Lower leg skin (tissue), 4 donors: ENCODE measurements around the gene BTBD18. TPM values are rescaled to one million over a fixed set of nuclear protein-coding genes. Genes with fewer than 3 reads are reported as not detected.
A peak's percentile ranks its signal among the peaks of the same experiment; 100 is the strongest.
"Not testable (repeated sequence)": the region's sequence is repeated elsewhere in the genome, so short reads cannot be mapped to it uniquely, and the experiment has no call there.

Experiments used
- DNase-seq, 2 donors: peaks; one replicate each; pipeline ENCODE4 v3.0.0-alpha.2; 2019; ENCODE audit warnings: low spot score in 2 of 2
- H3K4me3 ChIP-seq: fragments of 200-600 bp; sonication (generic); 2 replicates; pipeline ENCODE4 v1.5.1; 2017; ENCODE audit warnings: mild to moderate bottlenecking, low read depth; ENCODE audit not compliant: poor library complexity, severe bottlenecking
- POLR2A ChIP-seq, 2 donors: fragments of 450-650 bp; IDR thresholded peaks; one replicate each; pipeline ENCODE4 v1.6.1; 2016 to 2017; ENCODE audit warnings: antibody characterized with exemption in 2 of 2, mild to moderate bottlenecking in 1 of 2, moderate library complexity in 1 of 2
- WGBS, 2 donors: methylation state at CpG; one replicate each; pipeline ENCODE4 v1.1.5; 2018; 5-methylcytosine and 5-hydroxymethylcytosine counted together
- intact Hi-C: fragments of 100-400 bp; cut with DNase I; formaldehyde crosslinking; loops from one replicate; pipeline ENCODE4 v1.15.0; 2023; ENCODE audit warnings: low total_unique reads
- total RNA-seq, 4 donors: library from RNA; depleted of rRNA; stranded (reverse); fragments of >200 nt; gene quantifications; one replicate each; pipeline ENCODE4 v1.1.0, GENCODE V29; 2016
- TF ChIP-seq, protein P1 (sequence below), 3 donors: fragments of 450-650 bp; IDR thresholded peaks; one replicate each; pipeline ENCODE4 v1.5.1; 2016; ENCODE audit warnings: antibody characterized with exemption in 3 of 3, mild to moderate bottlenecking in 3 of 3, moderate library complexity in 2 of 3

BTBD18 gene
- total RNA-seq, 4 donors from 2014 or later: not detected

DNA sequence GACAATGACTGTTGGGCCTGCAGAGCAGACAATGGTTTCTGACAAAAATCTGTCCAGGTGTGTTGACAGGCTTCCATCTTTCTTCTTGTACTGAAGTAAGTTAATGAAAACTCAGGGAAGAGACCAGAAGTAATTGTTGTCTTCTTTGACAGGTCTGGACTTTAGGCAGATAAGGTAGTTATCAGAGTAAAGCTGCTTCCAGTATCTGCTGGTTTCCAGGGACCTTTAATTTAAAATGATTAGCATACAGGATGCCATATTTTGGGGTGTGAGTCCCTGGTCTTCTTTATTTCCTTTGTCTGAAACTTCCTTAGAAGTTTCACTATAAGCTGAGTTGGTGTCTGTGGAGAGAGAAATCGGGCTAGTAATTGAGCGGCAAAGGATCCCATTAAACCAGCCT is 37.8 kb downstream of the BTBD18 start:
- H3K4me3 ChIP-seq: no peak overlapping the region
- WGBS, 2 donors: 91 to 96% methylated on average over 2 of the region's 2 CpGs
- intact Hi-C loops: no loop called here
- TF ChIP-seq, protein P1, sequence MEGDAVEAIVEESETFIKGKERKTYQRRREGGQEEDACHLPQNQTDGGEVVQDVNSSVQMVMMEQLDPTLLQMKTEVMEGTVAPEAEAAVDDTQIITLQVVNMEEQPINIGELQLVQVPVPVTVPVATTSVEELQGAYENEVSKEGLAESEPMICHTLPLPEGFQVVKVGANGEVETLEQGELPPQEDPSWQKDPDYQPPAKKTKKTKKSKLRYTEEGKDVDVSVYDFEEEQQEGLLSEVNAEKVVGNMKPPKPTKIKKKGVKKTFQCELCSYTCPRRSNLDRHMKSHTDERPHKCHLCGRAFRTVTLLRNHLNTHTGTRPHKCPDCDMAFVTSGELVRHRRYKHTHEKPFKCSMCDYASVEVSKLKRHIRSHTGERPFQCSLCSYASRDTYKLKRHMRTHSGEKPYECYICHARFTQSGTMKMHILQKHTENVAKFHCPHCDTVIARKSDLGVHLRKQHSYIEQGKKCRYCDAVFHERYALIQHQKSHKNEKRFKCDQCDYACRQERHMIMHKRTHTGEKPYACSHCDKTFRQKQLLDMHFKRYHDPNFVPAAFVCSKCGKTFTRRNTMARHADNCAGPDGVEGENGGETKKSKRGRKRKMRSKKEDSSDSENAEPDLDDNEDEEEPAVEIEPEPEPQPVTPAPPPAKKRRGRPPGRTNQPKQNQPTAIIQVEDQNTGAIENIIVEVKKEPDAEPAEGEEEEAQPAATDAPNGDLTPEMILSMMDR (IDR thresholded peaks at IDR 0.05): no peak
- no peak for TF ChIP-seq POLR2A (IDR thresholded peaks at IDR 0.05)
- no peak for DNase-seq

DNA sequence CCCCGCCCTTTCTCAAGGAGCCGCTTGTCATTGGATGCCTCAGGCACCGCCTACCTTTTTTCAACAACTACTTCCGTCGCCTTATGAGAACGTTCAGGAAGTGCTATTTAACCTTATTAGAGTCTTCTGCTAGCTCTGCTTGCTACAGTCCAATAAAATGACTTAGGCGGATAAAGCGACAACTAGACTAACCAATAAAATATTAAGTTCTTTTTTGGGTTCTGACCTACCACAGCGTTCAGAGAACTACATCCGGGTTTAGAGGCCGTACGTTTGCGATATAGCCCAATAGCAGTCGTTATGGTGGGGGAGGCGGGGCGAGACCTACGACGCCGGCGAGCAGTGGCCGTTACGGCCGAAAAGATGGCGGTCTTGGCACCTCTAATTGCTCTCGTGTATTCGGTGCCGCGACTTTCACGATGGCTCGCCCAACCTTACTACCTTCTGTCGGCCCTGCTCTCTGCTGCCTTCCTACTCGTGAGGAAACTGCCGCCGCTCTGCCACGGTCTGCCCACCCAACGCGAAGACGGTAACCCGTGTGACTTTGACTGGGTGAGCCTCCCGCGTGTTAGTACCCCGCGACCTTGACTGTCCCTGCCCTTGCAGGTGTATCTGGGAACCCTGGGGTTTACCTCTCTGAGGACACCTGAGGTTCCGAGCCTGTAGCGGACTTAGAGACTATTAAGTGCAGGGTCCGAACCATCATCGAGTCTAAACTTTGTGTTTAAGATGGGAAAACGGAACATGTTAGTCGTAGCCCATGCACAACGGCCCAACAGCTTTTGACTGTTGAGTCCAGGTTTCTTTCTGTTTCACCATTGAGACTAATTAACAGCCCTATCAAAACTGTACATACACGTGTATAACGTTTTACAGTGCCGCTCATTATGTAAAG is 39.1 kb downstream of the BTBD18 start, which contains the start of gene TMX2:
TMX2 (plus strand) TSS at position 338 of the 895 bp plus-strand sequence; CDS start at position 364, 26 bp downstream.
- H3K4me3 ChIP-seq: peak within 1 kb of the TSS; percentile 98
- intact Hi-C loops: no loop called here
- TF ChIP-seq POLR2A (IDR thresholded peaks at IDR 0.05): no peak
- TF ChIP-seq, protein P1 (IDR thresholded peaks at IDR 0.05): no peak
- WGBS, 2 donors: 0 to 1% methylated on average over 52 of the region's 53 CpGs
- peak; percentile 96 to 98 for DNase-seq

DNA sequence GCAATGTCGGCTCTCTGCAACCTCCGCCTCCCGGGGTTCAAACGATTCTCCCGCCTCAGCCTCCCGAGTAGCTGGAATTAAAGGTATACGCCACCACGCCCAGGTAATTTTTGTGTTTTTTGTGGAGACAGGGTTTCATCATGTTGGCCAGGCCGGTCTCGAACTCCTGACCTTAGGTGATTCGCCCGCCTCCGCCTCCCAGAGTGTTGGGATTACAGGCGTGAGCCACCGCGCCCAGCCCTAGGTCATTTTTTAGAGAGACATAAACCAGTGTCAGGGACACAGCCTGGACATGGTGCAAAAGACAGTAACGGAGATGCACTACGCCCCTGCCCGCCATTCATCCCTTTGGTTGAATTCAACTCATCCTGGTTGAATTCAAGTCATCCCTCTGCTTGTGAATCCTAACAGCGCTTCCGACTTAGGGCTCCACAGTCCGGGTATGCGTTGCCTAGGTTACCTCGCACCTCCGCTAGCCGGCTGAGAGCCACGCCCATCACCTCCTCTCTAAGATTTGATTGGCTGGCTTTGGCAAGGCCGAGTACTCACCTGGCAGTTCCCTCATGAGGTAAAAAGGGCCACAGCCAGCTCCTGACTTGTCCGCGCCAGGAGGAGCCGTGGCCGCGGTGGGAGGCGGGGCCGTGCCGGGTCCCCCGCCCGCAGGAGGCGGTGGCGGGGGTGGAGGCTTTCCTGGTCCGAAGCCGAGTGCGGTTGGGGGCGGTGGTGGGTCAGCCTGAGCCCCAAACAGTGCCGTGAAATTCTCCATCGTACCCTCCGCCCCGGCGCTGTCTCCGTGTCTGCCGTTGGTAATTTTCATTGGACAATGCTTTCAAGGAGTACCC is 40.0 kb downstream of the BTBD18 start, which contains the start of gene MED19:
MED19 (minus strand) TSS at position 802 of the 842 bp plus-strand sequence; CDS start at position 766, 36 bp downstream.
- peak within 1 kb of the TSS; percentile 98 for H3K4me3 ChIP-seq
- peak in 1 of 2 donors; percentile 71 for DNase-seq
- intact Hi-C loops: no loop called here
- TF ChIP-seq, protein P1 (IDR thresholded peaks at IDR 0.05): no peak
- no peak for TF ChIP-seq POLR2A (IDR thresholded peaks at IDR 0.05)
- 7 to 10% methylated on average over 38 to 41 of the region's 51 CpGs for WGBS, 2 donors

DNA sequence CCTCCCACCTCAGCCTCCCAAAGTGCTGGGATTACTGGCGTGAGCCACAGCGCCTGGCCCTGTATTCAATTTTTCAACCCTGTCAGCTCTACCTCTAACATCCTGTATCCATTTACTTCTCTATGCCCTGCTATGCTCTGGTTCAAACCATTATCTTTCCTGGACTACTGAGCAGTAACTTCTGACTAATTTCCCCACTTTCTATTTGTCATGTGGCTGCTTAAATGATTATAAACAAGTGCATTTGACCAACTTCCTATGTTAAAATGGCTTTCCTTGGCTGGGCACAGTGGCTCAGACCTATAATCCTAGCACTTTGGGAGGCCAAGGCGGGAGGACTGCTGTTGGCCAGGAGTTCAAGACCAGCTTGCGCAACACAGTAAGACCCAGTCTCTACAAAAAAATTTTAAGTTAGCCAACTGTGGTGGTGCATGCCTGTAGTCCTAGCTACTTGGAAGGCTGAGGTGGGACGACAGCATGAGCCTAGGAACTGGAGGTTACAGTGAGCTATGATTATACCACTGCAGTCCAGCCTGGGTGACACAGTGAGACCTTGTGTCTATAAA is 41.7 kb downstream of the BTBD18 start:
- TF ChIP-seq, protein P1 (IDR thresholded peaks at IDR 0.05): no peak
- no peak for TF ChIP-seq POLR2A (IDR thresholded peaks at IDR 0.05)
- H3K4me3 ChIP-seq: no peak overlapping the region
- 92 to 94% methylated on average over 5 of the region's 5 CpGs for WGBS, 2 donors
- intact Hi-C loops: no loop called here
- DNase-seq: no peak

DNA sequence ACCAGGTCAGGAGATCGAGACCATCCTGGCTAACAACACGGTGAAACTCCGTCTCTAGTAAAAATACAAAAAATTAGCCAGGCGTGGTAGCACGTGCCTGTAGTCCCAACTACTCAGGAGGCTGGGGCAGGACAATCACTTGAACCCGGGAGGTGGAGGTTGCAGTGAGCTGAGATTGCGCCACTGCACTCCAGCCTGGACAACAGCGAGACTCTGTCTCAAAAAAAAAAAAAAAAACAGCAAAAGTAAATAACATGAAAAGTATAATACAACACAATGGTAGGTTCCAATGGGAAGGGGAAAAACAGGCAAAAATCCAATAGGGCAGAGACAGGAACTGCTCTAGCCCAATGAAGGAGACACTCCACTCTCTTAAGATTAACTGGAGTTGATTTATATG is 46.2 kb downstream of the BTBD18 start:
- WGBS, 2 donors: 84 to 92% methylated on average over 8 of the region's 8 CpGs
- intact Hi-C loops, H3K4me3 ChIP-seq, DNase-seq: not testable (repeated sequence)
